ENCODE results near the gene RNF130.

RNF130 gene

DNA sequence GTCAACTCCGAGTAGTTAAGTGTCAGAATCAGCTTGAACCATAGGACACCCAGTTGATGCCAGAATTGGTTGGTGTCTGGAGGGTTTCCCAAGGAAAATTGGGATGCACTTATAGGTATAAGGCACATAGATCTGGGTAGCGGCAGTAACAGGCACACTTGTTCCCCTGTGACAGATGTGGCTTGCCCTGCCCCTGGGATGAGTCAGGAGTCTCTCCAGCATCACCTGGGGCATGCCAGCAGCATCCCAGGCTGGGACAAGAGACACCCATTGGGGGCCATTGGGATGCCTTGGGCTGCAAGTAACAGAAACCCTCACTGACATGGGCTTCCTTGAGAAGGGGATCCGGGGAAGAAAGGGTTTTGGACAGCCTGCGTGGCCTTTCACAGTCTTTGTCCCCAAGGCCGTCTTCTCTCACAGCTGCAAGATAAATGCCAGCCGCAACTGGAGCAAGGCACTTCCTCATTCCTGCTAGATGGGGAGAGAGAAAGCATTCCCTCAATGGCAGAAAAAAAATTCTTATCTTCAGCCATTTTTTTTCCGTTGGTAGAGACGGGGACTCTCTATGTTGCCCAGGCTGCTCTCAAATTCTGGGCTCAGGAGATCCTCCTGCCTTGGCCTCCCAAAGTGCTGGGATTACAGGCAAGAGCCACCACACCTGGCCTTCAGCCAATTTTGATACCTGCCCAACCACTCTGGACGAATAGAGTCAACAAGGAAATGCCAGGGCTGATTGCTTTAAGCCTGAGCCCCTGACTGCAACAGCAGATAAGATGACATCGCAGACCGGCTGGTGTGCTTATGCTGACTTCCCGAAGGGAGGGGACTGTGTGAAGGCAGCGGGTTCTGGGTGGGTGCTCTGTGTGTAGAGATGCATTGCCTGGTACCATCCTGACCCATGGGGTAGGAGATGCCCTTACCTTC, 13.3 kb upstream of the RNF130 start:
- no peak for DNase-seq

DNA sequence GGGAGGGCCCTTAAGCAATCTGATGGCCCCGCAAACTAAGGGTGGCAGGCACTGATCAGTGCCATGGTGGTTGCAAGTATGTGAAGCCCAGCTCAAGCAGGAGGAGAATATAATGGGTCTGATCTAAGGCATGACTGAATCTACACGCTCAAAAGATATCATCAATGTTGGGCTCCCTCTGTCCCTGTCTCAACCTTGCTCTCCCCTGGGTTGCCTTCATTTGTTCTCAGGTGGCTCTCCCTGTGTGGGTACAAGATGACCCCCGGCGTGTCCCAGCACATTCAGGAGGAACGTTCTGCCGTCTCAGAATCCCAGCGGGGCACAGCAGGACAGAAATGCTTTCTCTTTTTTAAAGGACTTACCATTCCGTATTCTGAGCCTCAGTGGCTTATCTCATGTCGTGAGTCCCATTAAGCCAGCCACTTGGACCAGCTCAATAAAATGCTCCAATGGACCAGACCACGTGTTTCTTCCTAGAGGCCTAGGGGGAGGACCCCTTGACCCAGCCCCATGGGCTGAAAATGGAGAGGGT, 12.0 kb upstream of the RNF130 start:
- no peak for DNase-seq

DNA sequence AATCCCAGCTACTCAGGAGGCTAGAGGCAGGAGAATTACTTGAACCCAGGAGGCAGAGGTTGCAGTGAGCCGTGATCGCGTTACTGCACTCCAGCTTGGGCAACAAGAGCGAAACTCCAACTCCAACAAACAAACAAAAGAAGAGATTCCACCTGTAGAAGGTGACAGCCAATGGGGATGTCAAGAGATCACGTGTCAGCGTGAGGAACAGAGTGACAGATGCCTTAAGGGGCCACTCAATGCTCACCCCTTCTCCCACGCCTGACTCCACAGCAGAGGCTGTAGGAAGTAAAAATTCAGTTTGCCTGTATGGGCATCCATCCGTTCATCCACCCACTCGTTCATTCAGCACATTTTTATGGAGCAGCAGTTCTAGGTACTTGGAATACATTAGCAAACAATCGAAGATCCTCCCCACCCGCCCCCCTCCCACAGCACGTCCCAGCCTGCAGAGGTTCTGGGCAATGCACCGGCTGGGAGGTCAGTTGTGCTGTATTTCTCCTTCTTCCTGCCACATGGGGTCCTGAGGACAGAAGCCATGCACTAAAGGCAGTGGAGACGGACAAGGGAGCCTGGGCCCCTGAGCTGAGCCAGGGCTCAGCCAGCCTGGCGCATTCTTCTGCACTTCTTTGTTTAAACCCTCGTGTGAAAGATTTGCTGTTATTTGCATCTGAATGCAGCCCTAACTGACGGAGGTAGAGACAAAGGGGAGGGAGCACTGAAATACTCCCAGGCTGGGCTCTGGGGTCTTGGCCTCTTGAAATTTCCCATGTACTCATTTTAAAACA, 11.3 kb upstream of the RNF130 start:
- DNase-seq, result no peak

DNA sequence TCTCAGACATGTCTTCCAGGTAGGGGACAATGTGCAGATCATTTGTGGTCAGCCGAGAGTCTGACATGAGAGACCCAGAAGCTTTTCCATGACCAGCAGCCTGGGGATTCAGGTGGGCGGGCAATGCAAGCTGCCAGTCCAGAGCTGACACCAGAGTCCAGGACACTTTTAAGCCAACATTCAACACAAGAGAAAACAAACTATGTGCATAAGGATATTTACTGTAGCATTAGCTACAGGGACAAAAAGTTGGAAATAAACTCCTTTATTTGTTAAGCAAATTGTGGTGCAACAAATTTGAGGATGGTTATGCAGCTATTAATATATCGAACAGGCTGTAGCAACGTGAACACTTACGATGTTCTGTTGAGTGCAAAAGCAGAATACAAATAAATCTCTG, 9.9 kb upstream of the RNF130 start:
- no peak for DNase-seq

DNA sequence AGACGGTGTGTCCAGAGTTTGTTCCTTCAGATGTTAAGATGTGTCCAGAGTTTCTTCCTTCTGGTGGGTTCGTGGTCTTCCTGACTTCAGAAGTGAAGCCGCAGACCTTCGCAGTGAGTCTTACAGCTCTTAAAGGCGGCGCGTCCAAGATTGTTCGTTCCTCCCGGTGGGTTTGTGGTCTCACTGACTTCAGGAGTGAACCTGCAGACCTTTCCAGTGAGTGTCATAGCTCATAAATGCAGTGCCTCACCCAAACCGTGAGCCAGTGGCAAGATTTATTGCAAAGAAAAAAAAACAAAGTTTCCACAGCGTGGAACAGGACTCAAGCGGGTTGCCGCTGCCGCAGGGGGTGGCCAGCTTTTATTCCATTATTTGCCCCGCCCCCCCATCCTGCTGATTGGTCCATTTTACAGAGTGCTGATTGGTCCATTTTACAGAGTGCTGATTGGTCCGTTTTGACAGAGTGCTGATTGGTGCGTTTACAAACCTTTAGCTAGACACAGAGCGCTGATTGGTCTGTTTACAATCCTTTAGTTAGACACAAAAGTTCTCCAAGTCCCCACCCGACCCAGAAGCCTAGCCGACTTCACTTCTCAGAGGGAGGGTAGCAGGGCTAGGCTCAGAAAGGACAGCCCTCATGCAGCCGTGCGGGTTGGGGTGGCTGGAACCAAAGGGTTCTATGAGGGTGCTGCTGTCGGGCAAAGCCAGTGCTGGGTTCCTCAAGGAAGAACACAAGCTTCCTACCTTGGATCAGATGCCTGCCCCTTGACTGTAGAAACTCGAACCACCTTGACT, 9.1 kb upstream of the RNF130 start:
- DNase-seq, result no peak

DNA sequence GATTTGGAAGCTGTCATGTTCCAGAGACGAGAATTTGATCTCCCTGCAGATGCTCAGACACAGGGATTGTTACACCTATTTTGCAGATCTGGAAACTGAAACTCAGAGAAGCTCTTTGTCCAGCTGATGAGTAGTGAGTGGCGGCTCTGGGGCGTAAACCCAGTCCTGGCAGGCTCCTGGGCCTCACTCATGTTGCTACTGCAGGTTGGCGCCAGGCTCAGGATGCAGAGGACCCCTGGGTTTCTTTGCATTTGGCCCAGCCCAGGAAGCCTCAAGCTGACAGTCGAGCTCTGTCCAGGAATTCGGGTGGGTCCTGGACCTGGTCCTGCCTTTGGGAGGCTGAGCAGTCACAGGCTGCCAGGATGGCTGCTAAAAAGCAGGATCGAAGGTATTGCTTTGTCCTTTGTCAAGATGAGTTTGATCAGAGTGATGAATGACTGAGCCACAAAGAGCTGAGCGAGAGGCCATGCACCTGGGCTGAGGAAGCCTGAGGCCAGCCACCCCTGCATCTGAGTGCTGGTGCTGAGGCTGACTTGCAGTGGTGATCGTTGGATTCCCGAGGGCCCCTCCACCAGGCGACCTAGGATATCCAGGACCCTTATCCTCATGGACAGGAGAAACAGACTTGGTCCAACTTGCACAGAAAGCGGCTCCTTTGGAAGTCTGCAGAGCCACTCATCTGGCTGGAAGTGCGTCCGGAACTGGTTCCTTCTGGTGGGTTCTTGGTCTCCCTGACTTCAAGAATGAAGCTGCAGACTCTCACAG, 8.3 kb upstream of the RNF130 start:
- DNase-seq, result no peak

DNA sequence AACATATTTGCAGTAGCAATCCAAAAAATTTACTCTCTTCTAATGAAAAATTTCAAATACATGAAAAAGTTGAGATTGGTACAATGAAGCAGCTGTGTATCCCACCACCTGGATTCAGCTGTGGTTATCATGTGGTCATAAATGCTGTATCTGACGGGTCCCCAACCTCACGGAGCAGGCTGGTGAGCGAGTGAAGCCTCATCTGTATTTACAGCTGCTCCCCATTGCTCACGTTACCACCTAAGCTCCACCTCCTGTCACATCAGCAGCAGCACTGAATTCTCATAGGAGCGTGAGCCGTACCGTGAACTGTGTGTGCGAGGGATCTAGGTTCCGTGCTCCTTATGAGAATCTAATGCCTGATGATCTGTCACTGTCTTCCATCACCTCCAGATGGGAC, 6.8 kb upstream of the RNF130 start:
- no peak for DNase-seq

DNA sequence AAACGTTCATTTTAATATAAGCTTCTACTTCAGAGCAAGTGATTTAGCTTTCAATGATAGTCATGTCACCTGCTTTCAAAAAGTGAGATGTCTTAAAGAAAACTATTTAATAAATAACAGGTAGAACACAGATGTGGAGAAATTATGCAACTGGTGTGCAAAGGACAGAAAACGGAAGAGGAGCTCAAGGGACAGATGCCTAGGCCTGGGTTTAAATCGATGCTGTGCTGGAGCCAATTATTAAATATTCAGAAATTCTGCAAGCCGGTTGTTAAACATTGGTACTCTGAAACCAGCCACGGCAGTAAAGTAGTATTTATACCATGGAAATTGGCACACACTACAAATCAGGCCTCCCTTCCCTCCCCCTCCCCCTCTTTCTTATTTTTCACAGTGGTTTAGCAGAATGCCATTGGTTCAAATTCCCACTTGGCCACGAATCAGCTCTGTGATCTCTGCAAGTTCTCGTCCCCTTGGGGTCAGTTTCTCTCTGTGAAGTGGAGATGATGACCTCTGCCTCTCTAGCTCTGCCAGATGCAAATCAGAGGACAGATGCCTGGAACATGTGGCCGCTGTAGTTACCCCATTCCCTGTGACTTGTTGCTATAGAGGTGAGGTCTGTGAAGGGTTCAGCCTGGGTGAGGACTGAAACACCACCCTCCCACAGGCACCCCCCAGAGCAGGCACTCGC, 6.2 kb upstream of the RNF130 start:
- no peak for DNase-seq

DNA sequence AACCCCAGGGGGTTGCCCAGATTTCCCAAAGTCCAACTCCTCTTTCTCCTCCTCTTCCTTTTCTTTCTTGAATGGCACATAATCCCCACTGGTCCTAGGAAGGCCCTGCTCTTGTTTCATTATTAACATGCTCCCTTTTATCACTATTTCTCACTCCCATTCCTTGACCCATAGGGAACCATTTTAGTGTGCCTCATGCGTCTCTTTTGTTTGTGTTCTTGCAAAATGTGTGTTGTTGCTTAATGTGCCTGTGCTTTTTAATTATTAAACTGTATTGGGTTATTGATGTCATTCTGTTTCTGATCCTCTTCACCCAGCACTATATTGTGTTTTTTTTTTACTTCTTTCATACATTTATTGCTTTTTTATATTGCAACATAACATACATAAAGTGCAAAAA, 4.1 kb upstream of the RNF130 start:
- no peak for DNase-seq

DNA sequence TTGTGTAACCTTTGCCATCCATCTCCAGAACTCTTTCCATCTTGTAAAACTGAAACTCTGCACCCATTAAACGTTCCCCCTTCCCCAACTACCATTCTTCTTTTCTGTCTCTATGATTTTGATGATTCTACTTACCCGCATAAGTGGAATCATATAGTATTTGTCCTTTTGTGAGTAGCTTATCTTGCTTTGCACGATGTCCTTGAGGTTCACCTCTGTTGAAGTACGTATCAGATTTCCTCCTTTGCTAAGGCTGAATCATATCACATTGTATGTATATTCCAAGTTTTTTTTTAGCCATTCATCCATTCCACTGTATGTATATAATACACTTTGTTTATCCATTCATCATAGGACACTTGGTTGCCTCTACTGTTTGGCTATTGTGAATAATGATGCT, 2.9 kb upstream of the RNF130 start:
- DNase-seq, result no peak

DNA sequence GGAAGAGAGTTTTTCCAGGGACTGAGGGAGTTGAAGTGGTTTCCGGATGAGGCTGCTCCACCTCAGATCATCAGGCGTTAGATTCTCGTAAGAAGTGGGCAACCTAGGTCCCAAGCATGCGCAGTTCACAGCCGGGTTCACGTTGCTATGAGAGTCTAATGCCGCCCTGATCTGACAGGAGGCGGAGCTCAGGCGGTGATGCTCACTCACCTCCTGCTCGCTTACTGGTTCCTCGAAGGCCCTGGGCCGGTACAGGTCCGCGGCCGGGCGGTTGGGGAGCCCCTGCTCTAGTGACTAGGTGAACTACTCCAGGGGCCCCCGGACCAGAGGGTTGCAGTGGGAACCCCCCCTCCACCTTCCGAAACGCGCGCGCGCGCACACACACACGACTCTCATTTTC, 997 bp upstream of the RNF130 start:
- no peak for DNase-seq

DNA sequence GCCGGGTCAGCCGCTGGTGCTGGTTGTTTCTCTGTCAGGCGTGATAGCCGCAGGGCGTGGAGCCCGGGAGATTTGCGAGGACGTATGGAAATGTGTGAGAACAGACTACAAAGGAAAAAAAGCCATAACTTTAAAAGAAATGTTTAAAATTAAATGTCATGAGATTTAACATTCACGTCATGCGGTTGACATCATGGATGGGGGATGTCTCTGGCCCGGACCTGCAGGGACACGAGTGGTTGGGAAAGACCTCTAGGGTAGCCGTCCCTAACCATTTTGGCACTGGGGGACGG, 643 bp upstream of the RNF130 start:
- no peak for DNase-seq

DNA sequence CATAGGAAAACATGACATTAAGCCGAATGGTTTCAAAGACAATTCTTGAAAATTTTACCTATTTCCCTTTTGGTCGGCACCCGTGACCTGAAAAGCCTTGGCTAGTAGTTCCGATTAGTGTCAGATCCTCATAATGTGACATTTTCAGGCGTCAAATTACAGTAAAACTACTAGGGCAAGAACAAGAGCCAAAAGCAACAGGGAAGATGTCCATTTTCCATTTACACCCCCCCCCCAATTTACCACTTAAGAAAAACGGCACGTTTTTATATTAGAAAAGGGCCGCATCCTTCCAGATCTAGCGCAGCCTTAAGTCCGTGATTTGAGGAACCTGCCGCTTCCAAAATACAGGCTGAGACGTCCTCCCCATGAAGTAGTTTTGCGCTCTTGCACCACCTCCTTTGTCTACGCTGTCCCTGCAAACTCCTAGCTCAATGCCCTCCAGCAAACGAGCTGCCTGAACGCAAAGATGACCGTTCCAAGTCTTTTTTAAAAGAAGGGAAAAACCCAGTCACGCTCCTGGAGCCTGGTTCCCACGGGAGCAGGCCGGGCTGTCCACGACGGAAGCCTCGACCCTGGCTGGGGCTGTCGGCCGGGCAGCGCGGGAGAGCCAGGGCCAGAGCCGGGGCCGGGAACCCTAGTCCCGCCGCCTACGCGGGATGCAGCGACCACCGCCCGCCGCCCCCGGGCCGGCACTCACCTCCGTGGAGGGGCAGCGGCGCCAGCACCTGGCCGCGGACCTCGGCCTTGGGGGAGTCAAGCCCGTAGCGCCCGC, 616 bp downstream of the RNF130 start:
- no peak for DNase-seq

DNA sequence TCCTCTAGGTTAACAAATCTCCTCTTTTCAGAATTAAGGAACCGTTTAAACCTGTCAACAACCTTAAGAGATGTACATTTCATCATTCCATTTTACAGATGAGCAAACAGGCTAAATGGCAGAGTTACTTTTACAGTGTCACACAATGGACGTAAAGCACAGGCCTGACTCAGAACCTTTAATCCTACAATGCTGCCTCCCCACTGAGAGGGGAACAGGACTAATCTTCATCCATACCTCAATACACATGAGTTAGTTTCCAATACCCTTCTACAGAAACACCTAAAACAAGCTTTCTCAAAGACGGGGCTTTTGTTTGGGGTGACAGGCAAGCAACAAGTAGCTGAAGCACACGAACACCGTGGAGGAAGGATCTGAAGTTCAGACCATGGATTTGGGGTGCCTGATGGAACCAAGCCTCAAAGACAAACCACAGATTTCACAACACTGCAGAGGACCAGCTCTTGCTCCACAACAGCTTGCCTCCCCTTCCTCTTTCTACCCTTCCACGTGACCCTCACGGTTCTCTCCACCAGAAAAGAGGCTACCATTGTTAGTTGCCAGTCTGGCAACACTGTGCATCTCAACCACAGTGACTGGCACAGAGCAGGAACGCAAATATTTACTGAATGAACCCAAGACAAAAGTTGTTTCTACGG, 1.8 kb downstream of the RNF130 start:
- no peak for DNase-seq

DNA sequence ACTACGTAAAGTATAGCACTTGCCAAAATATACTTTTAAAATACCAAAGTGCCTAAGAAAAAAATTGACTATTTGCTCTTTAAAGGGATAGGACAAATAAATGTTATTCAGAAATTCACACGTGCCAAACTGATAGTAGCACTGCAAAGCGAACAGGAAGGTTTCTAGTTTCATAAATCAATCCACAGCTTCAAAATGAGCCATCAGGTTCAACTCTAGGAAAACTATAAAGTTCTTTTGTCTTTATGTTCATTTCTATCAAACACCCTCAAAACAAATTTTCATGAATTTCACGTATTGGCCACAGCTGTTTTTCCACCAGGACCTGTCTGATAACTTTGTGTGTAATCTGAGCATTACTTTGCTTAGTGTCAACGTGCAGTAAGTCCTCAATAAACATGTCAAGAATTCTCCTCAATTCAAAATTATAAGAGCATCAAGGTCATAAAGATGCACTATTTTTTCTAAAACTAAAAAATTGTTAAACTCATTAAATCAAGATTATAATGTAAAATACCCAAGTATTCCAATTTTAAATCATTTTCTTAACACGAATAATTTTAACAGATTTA, 3.0 kb downstream of the RNF130 start:
- no peak for DNase-seq

DNA sequence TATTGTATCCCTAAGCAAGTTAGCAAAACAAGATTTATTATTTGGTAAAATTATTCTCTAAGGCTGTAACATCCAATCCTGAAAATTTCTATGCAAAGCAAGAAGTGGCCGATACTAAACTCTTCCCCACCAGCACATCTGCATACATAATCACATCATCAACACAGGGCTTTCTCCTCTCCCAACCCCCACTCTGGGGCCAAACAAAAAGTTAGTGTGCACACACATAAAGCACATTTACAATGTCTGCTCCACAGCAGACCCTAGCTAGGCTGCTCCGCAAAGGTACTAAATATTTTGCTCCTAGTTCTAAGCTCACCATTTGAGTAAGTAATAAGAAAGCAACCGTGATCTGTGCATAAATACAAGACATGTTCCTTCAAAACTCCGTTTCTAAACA, 3.6 kb downstream of the RNF130 start:
- DNase-seq, result no peak

DNA sequence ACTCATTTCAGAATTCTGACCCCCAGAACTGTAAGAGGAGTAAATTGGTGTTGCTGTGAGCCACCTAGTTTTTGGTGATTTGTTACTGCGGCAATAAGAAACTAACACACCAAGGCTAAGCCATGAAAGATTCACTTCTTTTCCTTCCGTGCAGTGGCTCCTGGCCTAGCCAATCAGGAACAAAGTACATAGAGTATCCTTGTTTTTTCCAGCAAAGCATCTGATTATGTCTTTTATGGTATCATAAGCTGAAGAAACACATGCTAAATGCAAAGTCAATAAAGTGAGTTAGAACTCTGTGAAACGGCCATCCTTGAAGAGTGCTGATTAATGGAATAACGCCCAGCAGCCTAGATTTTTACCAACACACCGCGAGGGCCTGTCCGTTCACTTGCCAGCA, 11.4 kb downstream of the RNF130 start:
- no peak for DNase-seq

DNA sequence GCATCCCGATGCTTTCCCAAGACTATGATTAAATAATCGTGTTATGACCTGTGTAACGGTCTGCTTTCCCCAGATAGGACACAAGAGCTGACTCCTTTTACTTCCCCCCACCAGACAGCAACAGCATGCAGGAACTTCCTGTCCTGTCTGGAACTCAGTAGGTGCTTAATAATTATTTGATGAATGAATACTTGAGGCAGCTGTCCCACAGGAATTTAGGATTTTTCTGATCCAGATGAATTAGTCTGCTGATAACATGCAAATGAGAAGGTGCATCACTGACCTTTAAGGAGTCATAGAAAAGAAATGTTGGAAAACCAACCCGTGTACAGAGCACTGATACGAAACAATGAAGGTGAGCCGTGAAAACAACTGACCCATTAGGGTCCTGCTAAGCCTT, 12.2 kb downstream of the RNF130 start:
- DNase-seq, result no peak

DNA sequence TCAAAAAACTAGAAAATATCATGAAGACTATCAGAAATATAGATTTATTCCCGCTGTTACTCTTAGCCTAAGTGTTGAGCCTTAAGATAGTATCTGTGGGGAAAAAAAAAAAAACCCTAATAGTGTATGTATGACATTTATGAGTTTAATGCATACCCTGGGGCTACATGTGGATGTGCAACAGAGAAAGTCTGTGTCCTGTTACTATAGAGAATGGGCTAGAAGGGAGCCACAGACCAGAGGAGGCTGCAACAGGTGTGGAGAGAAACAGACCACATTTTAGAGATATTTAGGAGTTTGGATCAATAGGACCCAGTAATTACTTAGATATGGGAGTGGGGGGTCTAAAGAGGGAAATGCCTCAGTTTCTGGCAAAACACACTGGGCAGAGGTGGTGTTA, 15.4 kb downstream of the RNF130 start:
- DNase-seq, result no peak

DNA sequence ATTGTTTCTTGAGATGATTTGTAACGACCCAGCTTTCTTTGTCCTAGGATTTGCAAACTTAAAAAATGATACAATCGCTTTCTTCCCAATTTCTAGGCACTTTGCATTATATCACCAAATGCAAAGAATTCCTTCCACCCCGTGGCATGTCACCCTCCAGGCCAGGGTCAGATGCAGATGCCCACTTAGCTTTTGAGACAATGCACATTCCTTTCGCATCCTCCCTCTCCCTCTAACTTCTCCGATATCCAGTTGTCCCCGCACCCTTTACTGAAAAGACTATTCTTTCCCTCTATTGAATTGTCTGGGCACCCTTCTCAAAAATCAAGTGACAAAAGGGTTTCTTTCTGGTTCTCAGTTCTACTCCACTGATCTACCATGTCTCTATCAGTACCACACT, 17.3 kb downstream of the RNF130 start:
- DNase-seq, result no peak
